Effector memory CD8-positive, alpha-beta T cell (primary cell): Measurements from ENCODE around the gene TERB1.

Experiments used
- ATAC-seq: fragments of 150-1000 bp; cut with Tn5 transposase; replicated peaks from 2 replicates; pipeline ENCODE4 v1.10.0; 2021; ENCODE audit warnings: mild to moderate bottlenecking, moderate library complexity
- DNase-seq, 3 experiments: peaks; one replicate each; pipeline ENCODE4 v3.0.0; 2021
- H3K27ac Mint-ChIP-seq, 2 donors: one replicate each; pipeline ENCODE4 v1.8.0; 2022; ENCODE audit warnings: mild to moderate bottlenecking in 2 of 2, mixed read lengths in 2 of 2, moderate library complexity in 2 of 2
- H3K27me3 Mint-ChIP-seq, 2 donors: one replicate each; pipeline ENCODE4 v1.8.0; 2022; ENCODE audit warnings: mixed read lengths in 2 of 2
- H3K36me3 Mint-ChIP-seq: one replicate; pipeline ENCODE4 v1.8.0; 2022; ENCODE audit warnings: mild to moderate bottlenecking, moderate library complexity, mixed read lengths; ENCODE audit not compliant: insufficient read depth
- H3K4me1 Mint-ChIP-seq, 2 donors: one replicate each; pipeline ENCODE4 v1.8.0; 2022; ENCODE audit warnings: low read depth in 2 of 2, mixed read lengths in 2 of 2
- H3K4me3 Mint-ChIP-seq, 2 donors: one replicate each; pipeline ENCODE4 v1.8.0; 2022; ENCODE audit warnings: mild to moderate bottlenecking in 2 of 2, mixed read lengths in 2 of 2, moderate library complexity in 2 of 2
- H3K9me3 Mint-ChIP-seq, 2 donors: one replicate each; pipeline ENCODE4 v1.8.0; 2022; ENCODE audit warnings: mixed read lengths in 2 of 2

Gene TERB1

GRCh38 chr16:66751053-66751302 is 50.4 kb downstream of the TERB1 start:
- Mint-ChIP-seq H3K36me3 (peaks cover 35% of the 10 kb centered on the region), H3K27ac (peak overlapping the region; percentile 91 to 92), H3K4me1 (peaks cover 37 to 40% of the 10 kb centered on the region in 2 donors), H3K4me3 (peak overlapping the region; percentile 83 to 85), H3K9me3 (no peaks in the 10 kb centered on the region), H3K27me3 (peaks cover 8 to 12% of the 10 kb centered on the region in 2 donors)
- no peak for DNase-seq
- ATAC-seq, result peak; percentile 1

GRCh38 chr16:66750279-66751052 is 50.9 kb downstream of the TERB1 start:
- no peaks in the 10 kb centered on the region for H3K9me3 Mint-ChIP-seq
- peaks cover 8 to 12% of the 10 kb centered on the region in 2 donors for H3K27me3 Mint-ChIP-seq
- H3K36me3 Mint-ChIP-seq, result peaks cover 40% of the 10 kb centered on the region
- H3K4me3 Mint-ChIP-seq, result peak overlapping the region; percentile 83 to 85
- H3K4me1 Mint-ChIP-seq, result peaks cover 38 to 42% of the 10 kb centered on the region in 2 donors
- no peak for DNase-seq
- ATAC-seq, result no peak
- peak overlapping the region; percentile 91 to 92 for H3K27ac Mint-ChIP-seq

DNA sequence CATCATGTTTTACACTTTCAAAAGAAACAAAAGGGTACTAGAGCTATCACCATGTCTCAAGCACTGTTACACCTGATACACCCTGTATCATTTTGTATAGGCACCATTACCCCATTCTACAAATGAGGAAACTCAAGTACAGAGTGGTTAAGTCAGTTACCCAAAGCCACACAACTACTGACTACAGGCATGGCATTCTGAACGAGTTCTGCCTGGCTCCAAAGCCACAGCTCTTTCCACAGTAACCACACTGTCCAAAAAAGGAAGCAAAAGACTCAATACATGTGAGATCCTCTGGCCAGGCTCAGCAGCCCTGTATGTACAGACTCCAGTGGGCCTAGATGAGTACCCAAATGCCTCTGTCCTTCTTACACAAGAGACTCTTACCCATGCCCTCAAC is 54.7 kb downstream of the TERB1 start:
- DNase-seq (no peak), ATAC-seq (no peak)
- Mint-ChIP-seq H3K27ac (no peak overlapping the region), H3K4me3 (peak overlapping the region in 1 of 2 donors; percentile 20), H3K9me3 (no peaks in the 10 kb centered on the region), H3K4me1 (peaks cover 32 to 36% of the 10 kb centered on the region in 2 donors), H3K27me3 (no peaks in the 10 kb centered on the region), H3K36me3 (peaks cover 65% of the 10 kb centered on the region)

- Mint-ChIP-seq H3K4me3 (no peak overlapping the region), H3K9me3 (no peaks in the 10 kb centered on the region), H3K27me3 (no peaks in the 10 kb centered on the region), H3K27ac (peak overlapping the region in 1 of 2 donors; percentile 3), H3K4me1 (peaks cover 34 to 37% of the 10 kb centered on the region in 2 donors), H3K36me3 (peaks cover 72% of the 10 kb centered on the region)
- DNase-seq, result no peak
- no peak for ATAC-seq
These were observed 55.3 kb downstream of the TERB1 start for GRCh38 chr16:66746048-66746447.

DNA sequence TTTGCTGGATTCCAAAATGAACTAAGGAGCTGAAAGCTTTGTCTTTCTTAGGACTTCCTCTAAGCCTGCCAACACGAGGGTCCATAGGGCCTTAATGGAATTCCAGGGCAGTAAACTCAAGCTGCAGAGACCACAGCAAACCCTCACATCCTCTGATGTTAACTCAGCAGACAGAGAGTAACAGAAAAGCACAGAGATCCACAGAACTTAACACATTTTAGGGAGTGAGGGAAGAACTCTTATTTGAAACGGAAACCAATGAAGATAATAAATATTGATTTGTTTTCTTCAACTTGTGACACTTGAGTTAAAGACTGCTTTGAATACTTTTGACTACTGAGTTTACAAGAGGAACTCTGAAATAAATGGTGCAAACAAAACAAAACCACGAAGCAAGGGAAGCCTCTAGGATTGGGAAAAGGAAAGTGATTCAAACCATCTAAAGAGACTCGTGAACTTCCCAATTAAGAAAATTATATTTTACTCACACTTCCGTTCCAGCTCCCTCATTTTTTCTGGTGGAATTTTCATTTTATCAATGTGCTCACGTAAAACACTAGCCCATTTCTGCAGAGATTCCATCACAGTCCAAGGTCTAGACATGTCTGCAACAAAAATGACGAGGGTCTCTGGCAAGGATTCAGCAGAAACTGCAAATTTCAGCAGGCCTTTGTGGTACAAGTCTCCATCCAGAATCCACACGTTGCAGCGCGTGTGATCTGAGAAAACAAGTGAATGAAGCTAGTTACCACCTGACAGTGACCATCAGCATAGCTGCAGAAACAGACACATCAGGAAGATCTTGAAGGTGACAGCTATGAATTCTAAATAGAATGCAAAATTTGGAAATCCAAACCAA is 59.2 kb downstream of the TERB1 start:
- no peak overlapping the region for H3K4me3 Mint-ChIP-seq
- H3K9me3 Mint-ChIP-seq, result no peaks in the 10 kb centered on the region
- no peaks in the 10 kb centered on the region for H3K27me3 Mint-ChIP-seq
- no peak for ATAC-seq
- H3K36me3 Mint-ChIP-seq, result peaks cover 81% of the 10 kb centered on the region
- DNase-seq, result no peak
- no peak overlapping the region for H3K27ac Mint-ChIP-seq
- peaks cover 17 to 25% of the 10 kb centered on the region in 2 donors for H3K4me1 Mint-ChIP-seq

GRCh38 chr16:66741169-66741900 is 60.0 kb downstream of the TERB1 start:
- no peak overlapping the region for H3K4me3 Mint-ChIP-seq
- ATAC-seq, result no peak
- no peak for DNase-seq
- H3K9me3 Mint-ChIP-seq, result no peaks in the 10 kb centered on the region
- H3K4me1 Mint-ChIP-seq, result peaks cover 14 to 20% of the 10 kb centered on the region in 2 donors
- no peak overlapping the region for H3K27ac Mint-ChIP-seq
- no peaks in the 10 kb centered on the region for H3K27me3 Mint-ChIP-seq
- H3K36me3 Mint-ChIP-seq, result peaks cover 85% of the 10 kb centered on the region

- Mint-ChIP-seq H3K4me1 (peaks cover 10 to 15% of the 10 kb centered on the region in 2 donors), H3K9me3 (no peaks in the 10 kb centered on the region), H3K27ac (peak overlapping the region; percentile 65 to 77), H3K36me3 (peaks cover 85% of the 10 kb centered on the region), H3K27me3 (no peaks in the 10 kb centered on the region), H3K4me3 (no peak overlapping the region)
- no peak for DNase-seq
- no peak for ATAC-seq
These were observed 60.9 kb downstream of the TERB1 start for GRCh38 chr16:66740533-66740932.

DNA sequence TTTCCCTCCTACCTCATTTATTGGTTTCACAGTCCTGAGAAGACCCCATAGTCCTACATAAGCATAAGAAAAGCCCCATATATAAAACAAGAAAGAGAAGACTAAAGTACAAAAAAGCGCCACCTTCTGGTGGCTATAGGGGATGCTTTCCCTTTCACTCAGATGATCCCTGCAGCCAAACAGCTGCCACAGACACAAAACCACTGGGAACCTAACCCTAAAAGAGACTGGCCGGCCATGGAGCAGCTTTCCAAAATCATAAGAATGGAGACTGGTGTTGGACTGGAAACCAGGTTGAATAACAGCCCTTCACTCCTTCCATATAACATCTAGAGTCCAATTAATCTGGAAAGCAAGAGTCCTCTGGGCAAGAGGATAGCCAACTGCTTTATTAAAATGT is 61.4 kb downstream of the TERB1 start:
- peak; percentile 68 for ATAC-seq
- H3K4me3 Mint-ChIP-seq, result no peak overlapping the region

GRCh38 chr16:66735891-66736290 is 65.5 kb downstream of the TERB1 start:
- ATAC-seq (no peak), DNase-seq (no peak)
- Mint-ChIP-seq H3K4me1 (peaks cover 8 to 12% of the 10 kb centered on the region in 2 donors), H3K4me3 (no peak overlapping the region), H3K9me3 (no peaks in the 10 kb centered on the region), H3K36me3 (peaks cover 88% of the 10 kb centered on the region), H3K27me3 (no peaks in the 10 kb centered on the region), H3K27ac (peak overlapping the region in 1 of 2 donors; percentile 52)

More for the DNA sequence above, 61.4 kb downstream of the TERB1 start:
- peak; percentile 12 to 26 (median 20) for DNase-seq
- Mint-ChIP-seq H3K27me3 (no peaks in the 10 kb centered on the region), H3K9me3 (no peaks in the 10 kb centered on the region), H3K27ac (peak overlapping the region in 1 of 2 donors; percentile 77), H3K4me1 (peaks cover 10 to 15% of the 10 kb centered on the region in 2 donors), H3K36me3 (peaks cover 87% of the 10 kb centered on the region)

- DNase-seq (no peak), ATAC-seq (no peak)
- Mint-ChIP-seq H3K27me3 (no peaks in the 10 kb centered on the region), H3K4me1 (peaks cover 4 to 6% of the 10 kb centered on the region in 2 donors), H3K4me3 (no peak overlapping the region), H3K36me3 (peaks cover 77% of the 10 kb centered on the region), H3K27ac (peak overlapping the region in 1 of 2 donors; percentile 14), H3K9me3 (no peaks in the 10 kb centered on the region)
These were observed 70.3 kb downstream of the TERB1 start for GRCh38 chr16:66731101-66731500.

- Mint-ChIP-seq H3K36me3 (peaks cover 77% of the 10 kb centered on the region), H3K9me3 (no peaks in the 10 kb centered on the region), H3K4me3 (no peak overlapping the region), H3K4me1 (peaks cover 4 to 6% of the 10 kb centered on the region in 2 donors), H3K27me3 (no peaks in the 10 kb centered on the region), H3K27ac (peak overlapping the region in 1 of 2 donors; percentile 53)
- DNase-seq, result no peak
- ATAC-seq, result no peak
These were observed 72.6 kb downstream of the TERB1 start for GRCh38 chr16:66728804-66729203.

- Mint-ChIP-seq H3K4me3 (no peak overlapping the region), H3K27ac (peak overlapping the region in 1 of 2 donors; percentile 30), H3K27me3 (no peaks in the 10 kb centered on the region), H3K36me3 (peaks cover 77% of the 10 kb centered on the region), H3K4me1 (peaks cover 4 to 6% of the 10 kb centered on the region in 2 donors), H3K9me3 (no peaks in the 10 kb centered on the region)
- DNase-seq (no peak), ATAC-seq (peak; percentile 86)
These were observed 73.1 kb downstream of the TERB1 start for GRCh38 chr16:66728117-66728787.

DNA sequence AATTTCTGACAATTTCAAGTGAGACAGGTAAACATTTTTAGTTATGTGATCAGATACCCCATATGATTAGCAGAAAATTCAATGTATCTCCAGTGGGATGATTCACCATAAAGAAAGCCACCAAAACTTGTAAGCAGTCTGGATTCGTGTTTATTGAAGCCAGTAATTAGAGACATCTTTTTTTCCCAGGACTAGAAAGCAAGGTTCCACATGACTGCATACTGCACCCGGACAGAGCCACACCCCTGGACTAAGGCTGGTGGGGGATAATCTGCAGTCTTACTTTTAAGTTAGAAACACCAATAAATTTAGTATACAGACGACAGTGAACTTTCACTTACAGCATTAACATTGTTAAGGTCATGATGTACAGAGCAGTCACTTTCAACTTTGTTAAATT is 80.6 kb downstream of the TERB1 start:
- Mint-ChIP-seq H3K27me3 (no peaks in the 10 kb centered on the region), H3K27ac (peak overlapping the region in 1 of 2 donors; percentile 35), H3K9me3 (no peaks in the 10 kb centered on the region), H3K4me3 (no peak overlapping the region), H3K4me1 (peaks cover 0 to 3% of the 10 kb centered on the region in 2 donors), H3K36me3 (peaks cover 50% of the 10 kb centered on the region)
- ATAC-seq, result no peak
- DNase-seq, result no peak
